ENCODE results near the gene OR14I1.
"Not testable (repeated sequence)": the region's sequence is repeated elsewhere in the genome, so short reads cannot be mapped to it uniquely, and the experiment has no call there.

Gene OR14I1

GRCh38 chr1:248686815-248687214, 15.8 kb downstream of the OR14I1 start:
- no peak for DNase-seq

GRCh38 chr1:248681651-248682050, 20.9 kb downstream of the OR14I1 start:
- no peak for DNase-seq

GRCh38 chr1:248670003-248670402, 32.6 kb downstream of the OR14I1 start:
- no peak for DNase-seq

- DNase-seq = not testable (repeated sequence)
Measured at GRCh38 chr1:248663453-248664328, 38.9 kb downstream of the OR14I1 start.

GRCh38 chr1:248656797-248657196, 45.8 kb downstream of the OR14I1 start:
- DNase-seq = not testable (repeated sequence)

GRCh38 chr1:248655354-248655753, 47.2 kb downstream of the OR14I1 start, which contains the start of gene OR2T27:
Gene OR2T27 (minus strand): TSS chr1:248655528. CDS start chr1:248650884, 4,644 bp downstream.
- DNase-seq = not testable (repeated sequence)
